GM19238 (cell line): ENCODE data around the gene DHX58.
"Not testable (repeated sequence)": the region's sequence is repeated elsewhere in the genome, so short reads cannot be mapped to it uniquely, and the experiment has no call there.

Experiments
- DNase-seq: peaks from one replicate; pipeline ENCODE4 v3.0.0; 2011; ENCODE audit warnings: low spot score; ENCODE audit not compliant: insufficient read length

Gene DHX58

GRCh38 chr17:42112552-42113176 lies at the start of gene DHX58:
DHX58 (minus strand) TSS chr17:42112714; CDS start chr17:42111892, 822 bp downstream.
- DNase-seq = peak; percentile 92

DNA sequence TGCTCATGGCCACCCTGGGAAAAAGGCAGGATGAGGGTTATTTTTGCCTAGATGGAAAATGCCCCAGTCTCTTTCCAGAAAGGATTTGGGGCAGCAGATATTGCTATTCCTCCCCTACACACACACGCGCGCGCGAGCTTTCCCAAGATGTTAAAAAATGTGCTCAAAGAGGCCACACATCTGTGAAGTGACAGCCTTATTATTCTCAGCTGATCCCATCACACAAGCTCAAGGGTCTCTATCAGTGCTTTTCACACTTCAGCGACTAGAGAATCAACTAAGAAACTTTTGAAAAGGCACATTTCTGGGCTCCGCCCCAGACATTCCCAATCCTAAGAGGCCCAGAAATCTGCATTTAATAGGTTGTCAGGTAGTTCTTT lies 48.0 kb upstream of the DHX58 start:
- DNase-seq = no peak

DNA sequence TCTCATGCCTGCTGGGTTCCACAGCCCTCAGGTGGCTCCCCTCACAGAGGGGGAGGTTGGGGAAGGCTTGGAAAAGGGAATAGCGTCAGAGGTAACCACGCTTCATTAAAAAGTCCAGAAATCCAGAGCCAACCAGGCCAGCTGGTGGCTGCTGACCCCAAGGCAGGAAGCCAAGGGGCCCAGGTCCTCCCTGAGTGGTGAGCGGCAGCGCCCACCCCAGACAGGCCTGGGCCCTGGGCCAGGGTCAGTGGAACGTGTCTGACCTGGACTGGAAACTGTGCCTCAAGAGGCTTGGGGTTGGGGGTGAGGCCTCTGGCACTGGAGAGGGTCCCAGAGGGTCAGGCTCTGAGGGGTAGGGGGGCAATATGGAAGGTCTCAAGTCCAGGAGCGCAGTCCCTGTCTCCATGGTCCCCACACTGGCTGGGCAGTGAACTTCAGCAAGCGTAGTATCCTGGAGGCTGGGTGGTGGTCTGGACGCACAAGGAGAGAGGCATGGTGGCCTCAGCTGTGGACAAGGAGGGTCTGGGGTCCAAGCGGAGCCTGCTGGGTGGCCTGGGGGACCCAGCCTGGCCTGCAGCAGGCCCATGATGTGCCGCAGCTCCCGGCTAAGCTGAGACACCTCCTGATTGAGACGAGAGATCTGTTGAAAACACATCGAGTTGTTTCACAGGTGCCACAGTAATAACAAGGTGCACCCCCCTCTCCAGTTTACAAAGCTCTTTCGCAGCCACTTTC lies 47.4 kb upstream of the DHX58 start:
- DNase-seq = no peak

GRCh38 chr17:42155614-42156045 lies 43.1 kb upstream of the DHX58 start:
- no peak for DNase-seq

DNA sequence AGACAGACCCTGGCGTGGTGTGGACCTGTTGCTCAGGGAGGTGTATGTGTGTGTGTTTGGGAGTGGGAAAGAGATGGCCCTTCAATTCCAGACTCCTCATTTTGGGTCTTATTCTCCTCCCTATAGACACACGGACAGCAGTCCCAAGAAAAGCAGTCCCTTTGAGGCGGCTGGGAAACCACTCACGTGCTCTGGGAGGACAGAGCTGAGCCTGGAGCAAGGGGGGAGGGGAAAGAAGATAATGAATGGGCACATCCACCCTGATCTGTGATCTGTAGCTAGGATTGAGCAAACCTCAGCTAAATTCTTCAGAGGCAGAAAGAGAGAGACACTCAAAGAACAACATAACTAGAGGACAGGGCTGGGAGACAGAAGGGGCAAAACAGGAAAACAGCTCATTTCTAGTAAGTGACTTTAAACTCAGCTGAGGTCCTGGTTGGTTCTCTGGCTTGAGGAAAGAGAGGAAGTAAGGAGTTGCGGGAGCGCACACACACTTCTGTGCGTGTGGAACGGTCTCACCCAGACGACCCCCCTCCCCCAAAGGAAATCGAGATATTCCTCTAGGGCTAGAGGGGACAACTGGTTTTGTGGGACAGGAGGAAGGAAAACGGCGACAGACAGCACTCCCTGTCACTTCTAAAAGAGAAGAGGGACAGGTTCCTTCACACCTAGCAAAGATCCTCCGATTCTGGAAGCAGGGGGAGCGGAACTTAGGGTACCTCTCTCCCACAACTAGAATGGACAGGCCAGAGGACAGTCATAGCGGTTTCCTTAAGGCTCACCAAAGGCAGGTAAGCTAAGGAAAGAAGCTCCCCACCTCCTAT lies 41.6 kb upstream of the DHX58 start:
- DNase-seq = no peak

DNA sequence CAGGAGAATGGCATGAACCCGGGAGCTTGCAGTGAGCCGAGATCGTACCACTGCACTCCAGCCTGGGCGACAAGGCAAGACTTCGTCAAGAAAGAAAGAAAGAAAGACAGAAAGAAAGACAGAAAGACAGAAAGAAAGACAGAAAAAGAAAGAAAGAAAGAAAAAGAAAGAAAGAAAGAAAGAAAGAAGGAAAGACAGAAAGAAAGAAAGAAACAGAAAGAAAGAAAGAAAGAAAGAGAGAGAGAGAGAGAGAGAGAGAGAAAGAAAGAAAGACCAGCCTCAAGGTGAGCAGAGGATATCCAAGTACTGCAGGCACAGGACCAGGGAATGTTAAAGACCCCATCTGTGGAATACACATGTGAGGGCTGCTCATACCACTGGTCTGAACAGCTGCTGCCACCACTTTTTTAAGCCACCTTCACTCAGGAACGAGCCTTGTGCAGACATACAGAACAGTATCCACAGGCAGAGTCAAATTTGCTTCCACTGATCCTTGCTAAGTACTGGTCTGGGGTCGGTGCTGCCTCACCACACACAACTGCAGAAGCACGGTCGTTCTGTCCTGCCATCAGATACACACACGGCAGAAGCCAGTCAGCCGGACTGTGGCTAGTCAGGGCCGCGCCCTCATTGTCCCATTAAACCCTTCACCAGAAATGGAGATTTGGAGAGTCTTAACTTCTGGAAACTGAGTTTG lies 34.5 kb upstream of the DHX58 start:
- DNase-seq = no peak

- DNase-seq = not testable (repeated sequence)
Observed at GRCh38 chr17:42143138-42143537, 30.6 kb upstream of the DHX58 start.

GRCh38 chr17:42142371-42142896 lies 29.9 kb upstream of the DHX58 start:
- DNase-seq = no peak

DNA sequence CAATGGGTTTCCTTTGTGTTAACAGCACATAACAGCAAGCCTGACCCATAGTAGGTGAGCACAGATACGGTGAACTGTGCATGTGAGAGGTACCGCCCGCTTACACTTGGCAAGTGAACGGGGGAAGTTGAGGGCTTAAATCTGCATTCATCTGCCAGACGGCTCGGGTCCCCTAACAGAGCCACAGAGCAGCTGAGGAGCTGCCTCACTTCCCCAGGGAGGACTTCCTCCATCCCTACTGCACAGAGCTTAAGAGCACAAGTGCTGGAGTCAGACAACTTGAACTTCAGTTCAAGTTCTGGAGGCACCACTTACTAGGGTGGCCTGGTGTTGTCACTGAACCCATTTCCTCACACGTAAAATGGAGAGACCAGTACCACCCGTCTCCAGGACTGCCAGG lies 28.9 kb upstream of the DHX58 start:
- no peak for DNase-seq

GRCh38 chr17:42140690-42141089 lies 28.2 kb upstream of the DHX58 start:
- not testable (repeated sequence) for DNase-seq

DNA sequence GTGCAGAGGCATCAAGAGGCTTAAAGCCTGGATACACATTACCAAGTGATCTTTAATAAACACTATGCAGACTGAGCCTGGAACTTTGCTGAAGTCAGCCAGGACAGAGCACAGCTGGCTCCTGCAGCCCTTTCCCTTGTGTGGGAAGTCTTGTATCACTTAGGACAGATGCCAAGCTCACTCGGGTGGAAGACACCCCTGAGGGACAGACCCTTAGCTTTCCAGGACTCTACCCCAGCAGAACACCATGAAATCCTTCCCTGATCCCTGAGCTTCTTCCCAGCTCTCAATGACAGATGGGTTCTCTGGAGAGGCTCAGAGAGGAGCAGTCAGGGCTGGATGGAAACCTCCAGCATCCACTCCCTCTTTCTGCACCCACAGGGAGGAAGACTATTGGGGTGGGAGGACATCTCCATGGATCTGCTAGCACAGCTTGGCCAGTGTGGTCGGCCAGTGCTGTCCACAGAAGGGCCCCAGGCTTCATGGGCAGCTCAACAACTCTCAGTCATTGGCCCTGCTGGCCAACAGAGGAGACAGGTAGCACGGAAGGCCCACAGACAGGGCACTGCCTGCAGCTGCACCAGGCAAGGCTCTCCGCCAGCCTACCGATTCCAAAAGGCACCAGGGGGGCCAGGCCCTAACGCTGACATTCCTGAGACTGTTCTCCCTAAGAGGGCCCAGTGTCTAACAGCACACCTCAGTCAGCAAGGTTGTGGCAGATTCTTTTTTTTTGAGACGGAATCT lies 26.4 kb upstream of the DHX58 start:
- no peak for DNase-seq

GRCh38 chr17:42136654-42137051 lies 24.1 kb upstream of the DHX58 start:
- no peak for DNase-seq

DNA sequence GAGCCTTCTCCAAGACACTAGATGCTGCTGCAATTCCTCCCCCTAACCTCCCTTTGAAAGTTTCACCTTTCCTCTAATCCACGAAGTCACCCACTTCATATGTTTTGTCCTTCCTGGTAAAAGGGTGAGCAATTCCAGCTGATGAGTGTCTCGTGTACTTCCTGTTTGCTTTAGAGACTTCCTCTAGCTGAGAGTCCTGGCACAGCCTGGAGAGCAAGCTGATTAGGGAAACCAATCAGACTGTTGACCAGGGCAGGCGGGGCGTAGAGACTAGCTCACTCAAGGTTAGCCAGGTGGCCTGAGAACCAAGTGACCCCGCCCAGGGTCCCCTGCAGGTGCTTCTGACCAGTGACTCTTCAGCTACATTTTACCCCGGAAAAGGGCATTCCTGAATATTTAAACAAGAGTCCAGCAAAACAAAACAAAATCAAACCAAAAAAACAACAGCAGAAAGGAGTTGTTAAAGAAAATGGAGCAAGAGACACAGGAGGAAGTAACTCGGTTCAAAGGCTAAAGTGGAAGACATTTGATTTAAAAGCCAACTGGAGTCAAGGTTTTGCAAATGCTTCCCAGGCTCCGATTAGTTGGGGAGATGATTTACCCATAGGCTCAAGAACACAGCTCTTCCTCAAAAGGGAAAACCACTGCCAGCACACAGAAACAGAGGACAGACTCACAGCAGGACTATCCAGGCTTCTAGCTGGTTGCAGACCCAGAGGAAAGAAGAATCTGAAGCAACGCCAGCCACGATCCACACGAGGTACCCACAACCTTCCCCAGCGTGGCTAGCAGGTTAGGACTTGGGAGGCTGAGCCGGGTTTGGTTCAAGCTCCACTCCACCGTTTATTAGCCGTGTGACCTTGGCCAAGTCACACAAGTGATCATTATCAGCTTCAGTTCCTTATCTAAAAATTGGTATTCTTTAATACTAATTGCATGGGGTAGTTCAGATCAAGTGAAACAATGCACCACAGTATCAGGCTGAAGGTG lies 23.4 kb upstream of the DHX58 start:
- DNase-seq = no peak

GRCh38 chr17:42135151-42135550 lies 22.6 kb upstream of the DHX58 start:
- DNase-seq = no peak

GRCh38 chr17:42133461-42134041 lies 21.0 kb upstream of the DHX58 start:
- DNase-seq = peak; percentile 65

DNA sequence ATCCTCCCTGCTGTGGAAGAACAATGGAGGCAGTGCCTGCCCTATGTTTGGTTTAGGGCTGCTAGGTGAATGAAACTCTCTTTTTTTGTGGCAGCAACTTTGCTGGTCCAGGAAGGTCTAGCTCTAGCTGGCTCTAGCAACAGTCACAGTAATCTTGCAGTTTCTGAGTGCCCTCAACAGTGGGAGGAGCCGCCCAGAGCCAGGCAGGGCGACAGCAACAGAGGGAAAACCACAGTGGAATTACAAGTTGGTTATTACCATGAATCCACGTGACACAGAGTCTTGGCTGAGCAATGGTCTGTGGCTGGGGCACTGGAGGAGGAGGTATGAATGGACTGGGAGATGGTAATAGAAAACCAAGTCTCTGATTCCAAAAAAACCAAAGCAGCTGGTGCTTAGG lies 20.4 kb upstream of the DHX58 start:
- no peak for DNase-seq

- no peak for DNase-seq
Observed at GRCh38 chr17:42131981-42132432, 19.5 kb upstream of the DHX58 start.

DNA sequence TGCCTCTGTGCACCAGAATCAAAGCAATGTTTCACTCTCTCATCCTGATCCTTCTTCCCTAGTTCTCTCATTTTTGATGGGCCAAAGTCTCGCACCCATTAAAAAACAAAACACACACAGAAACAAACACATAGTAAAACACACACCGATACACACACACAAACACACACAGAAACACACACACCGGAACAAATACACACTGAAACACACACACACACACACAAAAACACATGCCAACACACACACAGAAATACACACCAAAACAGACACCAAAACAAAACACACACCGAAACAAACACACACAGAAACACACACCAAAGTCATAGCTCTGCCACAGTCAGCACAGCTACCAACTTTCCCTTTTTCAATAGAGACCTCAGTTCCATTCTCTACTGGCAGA lies 18.7 kb upstream of the DHX58 start:
- DNase-seq = no peak
